Muscle of leg (tissue), 11 donors: ENCODE results near the gene CCDC183. TPM values are rescaled to one million over a fixed set of nuclear protein-coding genes. Genes with fewer than 3 reads are reported as not detected.
"Not testable (repeated sequence)": the region's sequence is repeated elsewhere in the genome, so short reads cannot be mapped to it uniquely, and the experiment has no call there.

Experiments used
- DNase-seq: peaks from one replicate; pipeline ENCODE4 v3.0.0; 2013
- H3K27ac ChIP-seq: one replicate; pipeline ENCODE4 v1.5.1; 2013; ENCODE audit warnings: mild to moderate bottlenecking, low read length, control low read depth
- H3K27me3 ChIP-seq: one replicate; pipeline ENCODE4 v1.6.1; 2013; ENCODE audit warnings: low read length; ENCODE audit not compliant: control insufficient read depth, insufficient read depth
- H3K36me3 ChIP-seq: one replicate; pipeline ENCODE4 v1.6.1; 2013; ENCODE audit warnings: low read length; ENCODE audit not compliant: control insufficient read depth, insufficient read depth
- H3K4me1 ChIP-seq: one replicate; pipeline ENCODE4 v1.6.1; 2013; ENCODE audit warnings: low read length; ENCODE audit not compliant: control insufficient read depth, insufficient read depth
- H3K4me3 ChIP-seq: one replicate; pipeline ENCODE4 v1.5.1; 2013; ENCODE audit warnings: low read length, control low read depth
- H3K9me3 ChIP-seq: replicated peaks from 2 replicates; pipeline ENCODE4 v1.6.1; 2013; ENCODE audit warnings: low read depth, low read length; ENCODE audit not compliant: control insufficient read depth
- WGBS: methylation state at CpG from one replicate; pipeline ENCODE4 v1.1.5; 2013; ENCODE audit warnings: missing lambda C conversion rate; ENCODE audit not compliant: insufficient coverage; 5-methylcytosine and 5-hydroxymethylcytosine counted together
- polyA plus RNA-seq, 8 donors: library from polyadenylated mRNA; unstranded; fragments of 120-200 nt; gene quantifications; one replicate each; pipeline versions ENCODE4 v1.2.1 to v1.2.3, GENCODE V29; 2013; ENCODE audit warnings: inconsistent platforms in 1 of 8, low replicate concordance in 1 of 8; ENCODE audit not compliant: insufficient read length in 8 of 8, insufficient read depth in 1 of 8
- total RNA-seq: library from RNA; stranded (reverse); fragments of 120-200 nt; gene quantifications from one replicate; pipeline ENCODE4 v1.2.4, GENCODE V29; 2013

CCDC183 gene
- total and polyA plus RNA-seq, 9 donors = 0.84 to 4.6 (median 2.1) TPM

- H3K27me3 ChIP-seq = no peaks in the 10 kb centered on the region
- H3K4me3 ChIP-seq = no peak overlapping the region
- no peak for DNase-seq
- 69% methylated on average over 14 of the region's 17 CpGs for WGBS
- H3K36me3 ChIP-seq = no peaks in the 10 kb centered on the region
- no peak overlapping the region for H3K27ac ChIP-seq
- H3K9me3 ChIP-seq = peaks cover 15% of the 10 kb centered on the region
- peaks cover 32% of the 10 kb centered on the region for H3K4me1 ChIP-seq
These were observed 42.0 kb upstream of the CCDC183 start for GRCh38 chr9:136754059-136754572.

- peak overlapping the region; percentile 0 for H3K27ac ChIP-seq
- H3K4me1 ChIP-seq = peaks cover 32% of the 10 kb centered on the region
- H3K9me3 ChIP-seq = peaks cover 15% of the 10 kb centered on the region
- no peaks in the 10 kb centered on the region for H3K27me3 ChIP-seq
- DNase-seq = no peak
- WGBS = 70% methylated on average over 24 of the region's 24 CpGs
- H3K4me3 ChIP-seq = no peak overlapping the region
- H3K36me3 ChIP-seq = no peaks in the 10 kb centered on the region
These were observed 41.4 kb upstream of the CCDC183 start for GRCh38 chr9:136754626-136755301.

- H3K36me3 ChIP-seq, H3K27ac ChIP-seq, DNase-seq, H3K4me3 ChIP-seq, H3K27me3 ChIP-seq: not testable (repeated sequence)
- Histone ChIP-seq H3K9me3 (peaks cover 15% of the 10 kb centered on the region), H3K4me1 (peaks cover 32% of the 10 kb centered on the region)
- WGBS = 80% methylated on average over 18 of the region's 22 CpGs
These were observed 40.6 kb upstream of the CCDC183 start for GRCh38 chr9:136755302-136756133.

GRCh38 chr9:136756134-136756438, 40.1 kb upstream of the CCDC183 start:
- DNase-seq = no peak
- Histone ChIP-seq H3K4me1 (peaks cover 35% of the 10 kb centered on the region), H3K9me3 (peaks cover 15% of the 10 kb centered on the region), H3K27me3 (peaks cover 3% of the 10 kb centered on the region), H3K27ac (no peak overlapping the region), H3K4me3 (no peak overlapping the region), H3K36me3 (no peaks in the 10 kb centered on the region)
- 100% methylated on average over 4 of the region's 4 CpGs for WGBS

GRCh38 chr9:136756836-136757235, 39.3 kb upstream of the CCDC183 start:
- Histone ChIP-seq H3K9me3 (peaks cover 9% of the 10 kb centered on the region), H3K27ac (peak overlapping the region; percentile 72), H3K27me3 (peaks cover 3% of the 10 kb centered on the region), H3K4me1 (peaks cover 35% of the 10 kb centered on the region), H3K4me3 (no peak overlapping the region), H3K36me3 (no peaks in the 10 kb centered on the region)
- WGBS = 91% methylated on average over 12 of the region's 18 CpGs
- no peak for DNase-seq

GRCh38 chr9:136757328-136757727, 38.8 kb upstream of the CCDC183 start:
- Histone ChIP-seq H3K4me1 (peaks cover 35% of the 10 kb centered on the region), H3K4me3 (no peak overlapping the region), H3K27me3 (peaks cover 3% of the 10 kb centered on the region), H3K27ac (peak overlapping the region; percentile 74), H3K9me3 (peaks cover 6% of the 10 kb centered on the region), H3K36me3 (no peaks in the 10 kb centered on the region)
- DNase-seq = peak; percentile 36
- 81% methylated on average over 20 of the region's 20 CpGs for WGBS

GRCh38 chr9:136757751-136758140, 38.4 kb upstream of the CCDC183 start:
- Histone ChIP-seq H3K9me3 (peaks cover 6% of the 10 kb centered on the region), H3K27ac (peak overlapping the region; percentile 74), H3K4me1 (peaks cover 35% of the 10 kb centered on the region), H3K27me3 (peaks cover 3% of the 10 kb centered on the region), H3K36me3 (no peaks in the 10 kb centered on the region), H3K4me3 (no peak overlapping the region)
- DNase-seq = no peak
- WGBS = 86% methylated on average over 16 of the region's 20 CpGs

- peaks cover 6% of the 10 kb centered on the region for H3K9me3 ChIP-seq
- DNase-seq = no peak
- peaks cover 31% of the 10 kb centered on the region for H3K4me1 ChIP-seq
- H3K4me3 ChIP-seq = no peak overlapping the region
- H3K36me3 ChIP-seq = no peaks in the 10 kb centered on the region
- H3K27ac ChIP-seq = no peak overlapping the region
- peaks cover 7% of the 10 kb centered on the region for H3K27me3 ChIP-seq
- 77% methylated on average over 7 of the region's 9 CpGs for WGBS
These were observed 37.1 kb upstream of the CCDC183 start for GRCh38 chr9:136759001-136759400.

- no peak overlapping the region for H3K4me3 ChIP-seq
- peaks cover 6% of the 10 kb centered on the region for H3K9me3 ChIP-seq
- WGBS = 79% methylated on average over 16 of the region's 27 CpGs
- DNase-seq = no peak
- H3K4me1 ChIP-seq = peaks cover 31% of the 10 kb centered on the region
- peaks cover 9% of the 10 kb centered on the region for H3K27me3 ChIP-seq
- H3K36me3 ChIP-seq = no peaks in the 10 kb centered on the region
- H3K27ac ChIP-seq = no peak overlapping the region
These were observed 36.5 kb upstream of the CCDC183 start for GRCh38 chr9:136759436-136760325.

GRCh38 chr9:136760424-136760823, 35.7 kb upstream of the CCDC183 start:
- 51% methylated on average over 21 of the region's 25 CpGs for WGBS
- Histone ChIP-seq H3K36me3 (no peaks in the 10 kb centered on the region), H3K4me3 (no peak overlapping the region), H3K4me1 (peaks cover 31% of the 10 kb centered on the region), H3K9me3 (peaks cover 6% of the 10 kb centered on the region), H3K27me3 (peaks cover 9% of the 10 kb centered on the region), H3K27ac (no peak overlapping the region)
- no peak for DNase-seq
